Endothelial cell of umbilical vein (primary cell): Measurements from ENCODE around the gene DAB2IP. TPM values are rescaled to one million over a fixed set of nuclear protein-coding genes. Genes with fewer than 3 reads are reported as not detected.

Source experiments
- BruUV-seq: library from RNA; stranded (reverse); fragments of 400-500 nt; replicated peaks from 2 replicates; lab custom pipeline; 2021; lab: Mats Ljungman, UMichigan
- CTCF ChIA-PET: fragments of 300-600, 350-600 bp; sonication (Branson Sonifier 250); formaldehyde crosslinking; loops from one replicate; lab custom pipeline; 2021; ENCODE audit warnings: antibody characterized with exemption, inconsistent platforms; lab: Charles Lee
- POLR2A ChIA-PET: fragments of 300-600, 350-600 bp; sonication (Branson Sonifier 250); formaldehyde crosslinking; loops from one replicate; lab custom pipeline; 2021; ENCODE audit warnings: antibody characterized with exemption, inconsistent platforms; lab: Charles Lee
- DNase-seq: peaks from one replicate; pipeline ENCODE4 v3.0.0-alpha.2; 2011; ENCODE audit warnings: low read depth, low spot score
- FAIRE-seq: peaks from 2 replicates; lab custom pipeline; 2011; peaks lifted over from hg19 to GRCh38; lab: Jason Lieb, UNC
- H2AFZ ChIP-seq: 2 replicates; pipeline ENCODE4 v1.6.0; 2012; ENCODE audit warnings: low read depth, low read length, control low read depth, inconsistent platforms
- H3K27ac ChIP-seq: 2 replicates; pipeline ENCODE4 v1.5.1; 2011; ENCODE audit warnings: low read depth, mild to moderate bottlenecking, control low read depth, low read length, moderate library complexity; ENCODE audit not compliant: insufficient read depth
- H3K27me3 ChIP-seq, 2 experiments: 2 replicates each; pipeline versions ENCODE4 v1.6.0 to v1.6.1; 2011; ENCODE audit warnings: low read length in 2 of 2, mixed read lengths in 1 of 2; ENCODE audit not compliant: control insufficient read depth in 2 of 2, insufficient read depth in 2 of 2
- H3K36me3 ChIP-seq, 2 experiments: 2 replicates in 1 of 2; 3 replicates in 1 of 2; pipeline ENCODE4 v1.5.1; 2011; ENCODE audit warnings: low read length in 2 of 2, mild to moderate bottlenecking in 1 of 2, moderate library complexity in 1 of 2; ENCODE audit not compliant: control insufficient read depth in 2 of 2, insufficient read depth in 2 of 2; ENCODE audit errors: extremely low read depth in 1 of 2
- H3K4me1 ChIP-seq: 3 replicates; pipeline ENCODE4 v1.5.1; 2011; ENCODE audit warnings: mild to moderate bottlenecking, low read length; ENCODE audit not compliant: control insufficient read depth, insufficient read depth; ENCODE audit errors: extremely low read depth
- H3K4me2 ChIP-seq: 2 replicates; pipeline ENCODE4 v1.6.1; 2011; ENCODE audit warnings: low read length, control low read depth, mixed read lengths; ENCODE audit not compliant: insufficient read depth
- H3K4me3 ChIP-seq, 3 experiments: fragments of 200-600 bp in 1 of 3; sonication (generic), shearing (Covaris generic) in 1 of 3; replicated peaks in 1 of 3; 2 replicates each; pipeline ENCODE4 v1.5.1; 2011 to 2016; ENCODE audit warnings: control low read depth in 3 of 3, low read length in 3 of 3, mild to moderate bottlenecking in 2 of 3, inconsistent platforms in 1 of 3, low read depth in 1 of 3, moderate library complexity in 1 of 3; ENCODE audit not compliant: insufficient read depth in 1 of 3
- H3K79me2 ChIP-seq: 2 replicates; pipeline ENCODE4 v1.6.0; 2012; ENCODE audit warnings: low read length, inconsistent platforms; ENCODE audit not compliant: control insufficient read depth, insufficient read depth
- H3K9ac ChIP-seq: replicated peaks from 2 replicates; pipeline ENCODE3; 2011; ENCODE audit warnings: low read length, control low read depth; ENCODE audit not compliant: insufficient read depth; ENCODE audit errors: extremely low read depth
- H3K9me1 ChIP-seq: replicated peaks from 3 replicates; pipeline ENCODE4 v1.6.0; 2011; ENCODE audit warnings: mild to moderate bottlenecking, low read length; ENCODE audit not compliant: control insufficient read depth, insufficient read depth; ENCODE audit errors: extremely low read depth
- H3K9me3 ChIP-seq: replicated peaks from 2 replicates; pipeline ENCODE4 v1.5.1; 2012; ENCODE audit warnings: low read length, inconsistent platforms; ENCODE audit not compliant: control insufficient read depth, insufficient read depth
- H4K20me1 ChIP-seq: replicated peaks from 2 replicates; pipeline ENCODE3; 2011; ENCODE audit warnings: mild to moderate bottlenecking, low read length; ENCODE audit not compliant: control insufficient read depth, insufficient read depth; ENCODE audit errors: extremely low read depth
- CTCF ChIP-seq, 2 donors: IDR thresholded peaks; 1 replicate in 1 of 2; 2 replicates in 1 of 2; pipeline ENCODE4 v1.5.1; 2011; ENCODE audit warnings: low read length in 2 of 2, mild to moderate bottlenecking in 2 of 2, moderate library complexity in 2 of 2, control low read depth in 1 of 2, inconsistent platforms in 1 of 2, low read depth in 1 of 2; ENCODE audit not compliant: insufficient read depth in 1 of 2; ENCODE audit errors: extremely low read depth in 1 of 2
- EZH2 ChIP-seq: IDR thresholded peaks from 2 replicates; pipeline ENCODE4 v1.6.1; 2012; ENCODE audit warnings: borderline replicate concordance, low read depth, mild to moderate bottlenecking, moderate library complexity, low read length, inconsistent platforms; ENCODE audit not compliant: severe bottlenecking
- FOS ChIP-seq: IDR thresholded peaks from 2 replicates; pipeline ENCODE4 v1.6.1; 2011; ENCODE audit warnings: mild to moderate bottlenecking, low read length, moderate library complexity, borderline replicate concordance; ENCODE audit not compliant: insufficient read depth
- GATA2 ChIP-seq: IDR thresholded peaks from 2 replicates; pipeline ENCODE4 v1.7.0; 2011; ENCODE audit warnings: low read depth, mild to moderate bottlenecking, moderate library complexity, mixed read lengths, low read length; ENCODE audit not compliant: insufficient read length, insufficient read depth
- JUN ChIP-seq: IDR thresholded peaks from 2 replicates; pipeline ENCODE4 v1.6.1; 2011; ENCODE audit warnings: borderline replicate concordance, low read depth; ENCODE audit not compliant: insufficient read length, insufficient read depth
- MYC ChIP-seq: IDR thresholded peaks from one replicate; pipeline ENCODE4 v1.6.1; 2011; ENCODE audit warnings: mild to moderate bottlenecking, low read depth, low read length
- POLR2A ChIP-seq: IDR thresholded peaks from 2 replicates; pipeline ENCODE4 v1.6.1; 2012; ENCODE audit warnings: low read depth, mild to moderate bottlenecking, control low read depth, low read length
- POLR2AphosphoS5 ChIP-seq: IDR thresholded peaks from 2 replicates; pipeline ENCODE4 v1.6.1; 2012; ENCODE audit warnings: low read depth, mild to moderate bottlenecking, control low read depth, low read length, moderate library complexity; ENCODE audit not compliant: insufficient read depth
- dilution Hi-C: fragments of 300-500 bp; cut with MboI; formaldehyde crosslinking; loops from one replicate; pipeline ENCODE4 v1.15.0; 2019; ENCODE audit warnings: low sequenced_read_pairs; ENCODE audit not compliant: extremely low pct_ligation_motif_present
- intact Hi-C: fragments of 100-400 bp; cut with micrococcal nuclease; formaldehyde crosslinking; loops from one replicate; pipeline ENCODE4 v1.10.0; 2022
- polyA plus RNA-seq, 4 experiments: library from polyadenylated mRNA; depleted of rRNA in 3 of 4; stranded (reverse) in 3 of 4; unstranded in 1 of 4; fragments of >200 nt; gene quantifications; 2 replicates each; pipeline versions ENCODE4 v1.2.1 to v1.2.3, GENCODE V29; 2011 to 2012; ENCODE audit warnings: missing spikeins in 1 of 4
- total RNA-seq: library from RNA; stranded (reverse); gene quantifications from 2 replicates; pipeline ENCODE4 v1.2.3, GENCODE V29; 2021

DAB2IP gene
- total and polyA plus RNA-seq, 2 donors (not counting 3 experiments of a cell fraction or from before 2014, with no cell fraction given) = 29.2 to 53.6 TPM

GRCh38 chr9:121763131-121763530, 111.7 kb downstream of the DAB2IP start:
- no peaks in the 10 kb centered on the region for H3K9me1 ChIP-seq
- peaks cover 15% of the 10 kb centered on the region for H3K4me1 ChIP-seq
- H4K20me1 ChIP-seq = no peaks in the 10 kb centered on the region
- ChIA-PET POLR2A (no interaction called here), CTCF (no interaction called here)
- no TSS peak for BruUV-seq
- H3K36me3 ChIP-seq = peaks cover 2 to 37% of the 10 kb centered on the region in 2 experiments
- DNase-seq (no peak), FAIRE-seq (no peak)
- H3K79me2 ChIP-seq = no peaks in the 10 kb centered on the region
- dilution Hi-C loops = no loop called here
- H3K27ac ChIP-seq = no peak overlapping the region
- H2AFZ ChIP-seq = no peak overlapping the region
- intact Hi-C loops = no loop called here
- H3K27me3 ChIP-seq = no peaks in the 10 kb centered on the region
- no peak overlapping the region for H3K4me2 ChIP-seq
- TF ChIP-seq FOS (no peak), POLR2AphosphoS5 (no peak), EZH2 (no peak), POLR2A (no peak), GATA2 (no peak), JUN (no peak), MYC (no peak), CTCF (IDR thresholded peaks at IDR 0.05; ENCODE audit: extremely low read depth in 1 of 2, insufficient read depth in 1 of 2, low read depth in 1 of 2, low read length in 2 of 2) (no peak)
- no peak overlapping the region for H3K4me3 ChIP-seq
- no peak overlapping the region for H3K9ac ChIP-seq
- no peaks in the 10 kb centered on the region for H3K9me3 ChIP-seq
